H1 (cell line): ENCODE measurements around the gene MOGAT2. TPM values are rescaled to one million over a fixed set of nuclear protein-coding genes. Genes with fewer than 3 reads are reported as not detected.

Source experiments
- CBX8 ChIP-seq: fragments of 300-800, 300-1000 bp; sonication (generic); IDR thresholded peaks from 2 replicates; pipeline ENCODE4 v1.7.1; 2016; ENCODE audit warnings: low read depth, low read length, borderline replicate concordance
- CHD7 ChIP-seq: fragments of 300-600 bp; sonication (generic); IDR thresholded peaks from 2 replicates; pipeline ENCODE4 v1.7.1; 2012; ENCODE audit warnings: low read length, moderate library complexity, mild to moderate bottlenecking, inconsistent platforms; ENCODE audit not compliant: insufficient replicate concordance
- JUN ChIP-seq: IDR thresholded peaks from 2 replicates; pipeline ENCODE4 v1.6.1; 2011; ENCODE audit warnings: low read depth, mild to moderate bottlenecking, improper control_type of control experiment, low read length
- JUND ChIP-seq: IDR thresholded peaks from 2 replicates; pipeline ENCODE4 v1.6.1; 2011; ENCODE audit warnings: mild to moderate bottlenecking, improper control_type of control experiment, low read length
- KDM1A ChIP-seq: fragments of 200-600, 300-600 bp; sonication (generic); IDR thresholded peaks from 2 replicates; pipeline ENCODE4 v1.7.1; 2016; ENCODE audit warnings: mild to moderate bottlenecking, low read length, borderline replicate concordance
- KDM5A ChIP-seq: fragments of 200-600 bp; IDR thresholded peaks from 2 replicates; pipeline ENCODE4 v1.7.1; 2012; ENCODE audit warnings: mild to moderate bottlenecking, low read length, inconsistent platforms, mixed read lengths
- MAX ChIP-seq: IDR thresholded peaks from 2 replicates; pipeline ENCODE4 v1.6.1; 2012; ENCODE audit warnings: inconsistent platforms
- POLR2AphosphoS5 ChIP-seq: IDR thresholded peaks from 2 replicates; pipeline ENCODE4 v1.6.1; 2011; ENCODE audit warnings: low read depth, low read length
- POU5F1 ChIP-seq: IDR thresholded peaks from 2 replicates; pipeline ENCODE4 v1.6.1; 2011; ENCODE audit warnings: low read depth, mild to moderate bottlenecking, low read length, moderate library complexity
- RFX5 ChIP-seq: IDR thresholded peaks from 2 replicates; pipeline ENCODE4 v1.6.1; 2011; ENCODE audit warnings: low read depth, low read length, improper control_type of control experiment, borderline replicate concordance
- RXRA ChIP-seq: IDR thresholded peaks from 2 replicates; pipeline ENCODE4 v1.6.1; 2011; ENCODE audit warnings: low read depth, mild to moderate bottlenecking, low read length, moderate library complexity; ENCODE audit not compliant: insufficient read depth
- polyA plus RNA-seq, 7 experiments: library from polyadenylated mRNA; depleted of rRNA in 3 of 7; stranded (reverse) in 5 of 7; unstranded in 2 of 7; fragments of >200 nt in 5 of 7; fragments of 200-250 nt in 2 of 7; gene quantifications; 1 replicate in 5 of 7; 2 replicates in 1 of 7; 4 replicates in 1 of 7; pipeline versions ENCODE4 v1.2.1 to v1.2.3, GENCODE V29; 2011 to 2013; ENCODE audit warnings: missing spikeins in 2 of 7, mixed read lengths in 2 of 7
- total RNA-seq: library from RNA; stranded (reverse); fragmentation: NEBNext Ultra II Directional; extraction: Animal tissue kit (Norgen Biotek cat#: 25700); gene quantifications from 2 replicates; pipeline ENCODE4 v1.2.1, GENCODE V29; 2021

MOGAT2 gene
- total and polyA plus RNA-seq, 2 of the 8 experiments (the other 6 are each of a cell fraction or from before 2014, with no cell fraction given), result not detected

DNA sequence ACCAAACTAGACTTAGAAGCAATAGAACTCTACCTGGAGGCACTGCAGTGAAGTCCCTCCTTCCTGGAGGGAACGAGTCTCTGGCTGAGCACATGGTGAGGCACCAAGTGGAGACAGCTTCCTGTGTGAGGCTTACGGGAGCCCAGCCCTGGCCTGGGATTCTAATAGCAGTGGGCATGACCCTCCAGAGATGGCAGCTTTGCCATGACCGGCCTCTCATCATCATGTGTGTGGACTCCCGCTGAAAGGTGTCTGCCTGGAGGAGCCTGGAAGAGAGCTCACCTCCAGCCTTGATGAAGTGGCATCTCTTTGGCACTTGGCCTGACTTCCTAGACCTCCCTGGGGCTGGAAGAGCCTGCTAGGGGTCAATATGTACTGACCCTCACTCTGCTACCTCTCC lies 58.9 kb downstream of the MOGAT2 start (continued):
- TF ChIP-seq JUND (no peak), JUN (no peak), CHD7 (no peak), CBX8 (no peak), KDM5A (no peak), RFX5 (no peak), POU5F1 (no peak), RXRA (no peak), MAX (no peak), POLR2AphosphoS5 (no peak), KDM1A (no peak)
- TF ChIP-seq, all 59 proteins: peak for 0
